ENCODE measurements around the gene CBFA2T3. TPM values are rescaled to one million over a fixed set of nuclear protein-coding genes. Genes with fewer than 3 reads are reported as not detected.

The CBFA2T3 gene
- total and polyA plus RNA-seq, 2 of the 13 experiments (the other 11 are each of a cell fraction or from before 2014, with no cell fraction given), result 0.05 TPM; not detected in 1

DNA sequence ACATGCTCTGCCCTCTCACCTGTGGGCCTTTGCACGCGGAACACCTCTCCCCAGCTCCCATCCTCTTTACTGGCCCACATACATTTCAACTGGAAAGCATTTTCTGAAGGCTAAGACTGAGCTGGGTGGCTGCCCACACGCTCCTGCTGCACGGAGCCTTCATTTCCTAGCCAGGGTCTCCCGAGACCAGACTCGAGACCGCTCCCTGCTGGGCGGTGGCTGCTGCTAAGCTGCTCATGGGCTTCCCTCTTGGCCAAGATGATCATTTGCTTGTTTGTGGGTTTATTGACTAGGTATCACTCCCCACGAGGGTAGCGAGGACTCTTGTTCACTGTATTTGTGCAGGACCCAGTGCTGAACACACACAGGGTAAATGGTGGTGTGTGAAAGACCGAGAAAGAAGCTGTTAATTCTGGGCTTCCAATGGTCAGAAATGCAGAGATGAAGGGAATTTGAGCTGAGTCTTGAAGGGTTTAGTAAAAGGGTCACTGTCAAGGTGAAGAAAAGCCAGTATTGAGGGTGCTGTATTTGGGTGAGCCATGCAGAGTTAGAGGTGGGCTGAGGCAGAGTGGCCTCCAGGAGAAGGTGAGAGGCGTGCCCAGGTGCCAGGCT is 119.2 kb downstream of the CBFA2T3 start (continued):
- TF ChIP-seq, protein P1, sequence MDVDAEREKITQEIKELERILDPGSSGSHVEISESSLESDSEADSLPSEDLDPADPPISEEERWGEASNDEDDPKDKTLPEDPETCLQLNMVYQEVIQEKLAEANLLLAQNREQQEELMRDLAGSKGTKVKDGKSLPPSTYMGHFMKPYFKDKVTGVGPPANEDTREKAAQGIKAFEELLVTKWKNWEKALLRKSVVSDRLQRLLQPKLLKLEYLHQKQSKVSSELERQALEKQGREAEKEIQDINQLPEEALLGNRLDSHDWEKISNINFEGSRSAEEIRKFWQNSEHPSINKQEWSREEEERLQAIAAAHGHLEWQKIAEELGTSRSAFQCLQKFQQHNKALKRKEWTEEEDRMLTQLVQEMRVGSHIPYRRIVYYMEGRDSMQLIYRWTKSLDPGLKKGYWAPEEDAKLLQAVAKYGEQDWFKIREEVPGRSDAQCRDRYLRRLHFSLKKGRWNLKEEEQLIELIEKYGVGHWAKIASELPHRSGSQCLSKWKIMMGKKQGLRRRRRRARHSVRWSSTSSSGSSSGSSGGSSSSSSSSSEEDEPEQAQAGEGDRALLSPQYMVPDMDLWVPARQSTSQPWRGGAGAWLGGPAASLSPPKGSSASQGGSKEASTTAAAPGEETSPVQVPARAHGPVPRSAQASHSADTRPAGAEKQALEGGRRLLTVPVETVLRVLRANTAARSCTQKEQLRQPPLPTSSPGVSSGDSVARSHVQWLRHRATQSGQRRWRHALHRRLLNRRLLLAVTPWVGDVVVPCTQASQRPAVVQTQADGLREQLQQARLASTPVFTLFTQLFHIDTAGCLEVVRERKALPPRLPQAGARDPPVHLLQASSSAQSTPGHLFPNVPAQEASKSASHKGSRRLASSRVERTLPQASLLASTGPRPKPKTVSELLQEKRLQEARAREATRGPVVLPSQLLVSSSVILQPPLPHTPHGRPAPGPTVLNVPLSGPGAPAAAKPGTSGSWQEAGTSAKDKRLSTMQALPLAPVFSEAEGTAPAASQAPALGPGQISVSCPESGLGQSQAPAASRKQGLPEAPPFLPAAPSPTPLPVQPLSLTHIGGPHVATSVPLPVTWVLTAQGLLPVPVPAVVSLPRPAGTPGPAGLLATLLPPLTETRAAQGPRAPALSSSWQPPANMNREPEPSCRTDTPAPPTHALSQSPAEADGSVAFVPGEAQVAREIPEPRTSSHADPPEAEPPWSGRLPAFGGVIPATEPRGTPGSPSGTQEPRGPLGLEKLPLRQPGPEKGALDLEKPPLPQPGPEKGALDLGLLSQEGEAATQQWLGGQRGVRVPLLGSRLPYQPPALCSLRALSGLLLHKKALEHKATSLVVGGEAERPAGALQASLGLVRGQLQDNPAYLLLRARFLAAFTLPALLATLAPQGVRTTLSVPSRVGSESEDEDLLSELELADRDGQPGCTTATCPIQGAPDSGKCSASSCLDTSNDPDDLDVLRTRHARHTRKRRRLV (CRISPR knock-in tag; IDR thresholded peaks at IDR 0.05), result no peak
- TF ChIP-seq ZNF782 (CRISPR knock-in tag; IDR thresholded peaks at IDR 0.05; ENCODE audit: borderline replicate concordance) (no peak; the same call in 1 of the 2 replicates), ZNF547 (CRISPR knock-in tag; IDR thresholded peaks at IDR 0.05) (no peak), SOX5 (CRISPR knock-in tag; IDR thresholded peaks at IDR 0.05; ENCODE audit: borderline replicate concordance) (no peak), ZFP37 (CRISPR knock-in tag; IDR thresholded peaks at IDR 0.05; ENCODE audit: borderline replicate concordance) (no peak), ZNF788 (CRISPR knock-in tag; IDR thresholded peaks at IDR 0.05; ENCODE audit: borderline replicate concordance) (0 out of 2 replicates have a peak, but pooled peaks have one; percentile 17), AKAP8 (CRISPR knock-in tag; IDR thresholded peaks at IDR 0.05) (no peak), BRD4 (CRISPR knock-in tag; IDR thresholded peaks at IDR 0.05) (no peak), MED8 (CRISPR knock-in tag; IDR thresholded peaks at IDR 0.05; ENCODE audit: insufficient replicate concordance) (peak; percentile 8), ZNF678 (CRISPR knock-in tag; IDR thresholded peaks at IDR 0.05) (no peak), TBP (CRISPR knock-in tag; IDR thresholded peaks at IDR 0.05) (no peak), PAWR (CRISPR knock-in tag; IDR thresholded peaks at IDR 0.05; ENCODE audit: borderline replicate concordance) (no peak)
- TF ChIP-seq, protein P2, sequence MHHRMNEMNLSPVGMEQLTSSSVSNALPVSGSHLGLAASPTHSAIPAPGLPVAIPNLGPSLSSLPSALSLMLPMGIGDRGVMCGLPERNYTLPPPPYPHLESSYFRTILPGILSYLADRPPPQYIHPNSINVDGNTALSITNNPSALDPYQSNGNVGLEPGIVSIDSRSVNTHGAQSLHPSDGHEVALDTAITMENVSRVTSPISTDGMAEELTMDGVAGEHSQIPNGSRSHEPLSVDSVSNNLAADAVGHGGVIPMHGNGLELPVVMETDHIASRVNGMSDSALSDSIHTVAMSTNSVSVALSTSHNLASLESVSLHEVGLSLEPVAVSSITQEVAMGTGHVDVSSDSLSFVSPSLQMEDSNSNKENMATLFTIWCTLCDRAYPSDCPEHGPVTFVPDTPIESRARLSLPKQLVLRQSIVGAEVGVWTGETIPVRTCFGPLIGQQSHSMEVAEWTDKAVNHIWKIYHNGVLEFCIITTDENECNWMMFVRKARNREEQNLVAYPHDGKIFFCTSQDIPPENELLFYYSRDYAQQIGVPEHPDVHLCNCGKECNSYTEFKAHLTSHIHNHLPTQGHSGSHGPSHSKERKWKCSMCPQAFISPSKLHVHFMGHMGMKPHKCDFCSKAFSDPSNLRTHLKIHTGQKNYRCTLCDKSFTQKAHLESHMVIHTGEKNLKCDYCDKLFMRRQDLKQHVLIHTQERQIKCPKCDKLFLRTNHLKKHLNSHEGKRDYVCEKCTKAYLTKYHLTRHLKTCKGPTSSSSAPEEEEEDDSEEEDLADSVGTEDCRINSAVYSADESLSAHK (CRISPR knock-in tag; IDR thresholded peaks at IDR 0.05; ENCODE audit: borderline replicate concordance), result no peak
- TF ChIP-seq, protein P3, sequence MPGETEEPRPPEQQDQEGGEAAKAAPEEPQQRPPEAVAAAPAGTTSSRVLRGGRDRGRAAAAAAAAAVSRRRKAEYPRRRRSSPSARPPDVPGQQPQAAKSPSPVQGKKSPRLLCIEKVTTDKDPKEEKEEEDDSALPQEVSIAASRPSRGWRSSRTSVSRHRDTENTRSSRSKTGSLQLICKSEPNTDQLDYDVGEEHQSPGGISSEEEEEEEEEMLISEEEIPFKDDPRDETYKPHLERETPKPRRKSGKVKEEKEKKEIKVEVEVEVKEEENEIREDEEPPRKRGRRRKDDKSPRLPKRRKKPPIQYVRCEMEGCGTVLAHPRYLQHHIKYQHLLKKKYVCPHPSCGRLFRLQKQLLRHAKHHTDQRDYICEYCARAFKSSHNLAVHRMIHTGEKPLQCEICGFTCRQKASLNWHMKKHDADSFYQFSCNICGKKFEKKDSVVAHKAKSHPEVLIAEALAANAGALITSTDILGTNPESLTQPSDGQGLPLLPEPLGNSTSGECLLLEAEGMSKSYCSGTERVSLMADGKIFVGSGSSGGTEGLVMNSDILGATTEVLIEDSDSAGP (CRISPR knock-in tag; IDR thresholded peaks at IDR 0.05; ENCODE audit: borderline replicate concordance), result no peak; the same call in 1 of the 2 replicates
- TF ChIP-seq, protein P4, sequence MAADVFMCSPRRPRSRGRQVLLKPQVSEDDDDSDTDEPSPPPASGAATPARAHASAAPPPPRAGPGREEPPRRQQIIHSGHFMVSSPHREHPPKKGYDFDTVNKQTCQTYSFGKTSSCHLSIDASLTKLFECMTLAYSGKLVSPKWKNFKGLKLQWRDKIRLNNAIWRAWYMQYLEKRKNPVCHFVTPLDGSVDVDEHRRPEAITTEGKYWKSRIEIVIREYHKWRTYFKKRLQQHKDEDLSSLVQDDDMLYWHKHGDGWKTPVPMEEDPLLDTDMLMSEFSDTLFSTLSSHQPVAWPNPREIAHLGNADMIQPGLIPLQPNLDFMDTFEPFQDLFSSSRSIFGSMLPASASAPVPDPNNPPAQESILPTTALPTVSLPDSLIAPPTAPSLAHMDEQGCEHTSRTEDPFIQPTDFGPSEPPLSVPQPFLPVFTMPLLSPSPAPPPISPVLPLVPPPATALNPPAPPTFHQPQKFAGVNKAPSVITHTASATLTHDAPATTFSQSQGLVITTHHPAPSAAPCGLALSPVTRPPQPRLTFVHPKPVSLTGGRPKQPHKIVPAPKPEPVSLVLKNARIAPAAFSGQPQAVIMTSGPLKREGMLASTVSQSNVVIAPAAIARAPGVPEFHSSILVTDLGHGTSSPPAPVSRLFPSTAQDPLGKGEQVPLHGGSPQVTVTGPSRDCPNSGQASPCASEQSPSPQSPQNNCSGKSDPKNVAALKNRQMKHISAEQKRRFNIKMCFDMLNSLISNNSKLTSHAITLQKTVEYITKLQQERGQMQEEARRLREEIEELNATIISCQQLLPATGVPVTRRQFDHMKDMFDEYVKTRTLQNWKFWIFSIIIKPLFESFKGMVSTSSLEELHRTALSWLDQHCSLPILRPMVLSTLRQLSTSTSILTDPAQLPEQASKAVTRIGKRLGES (CRISPR knock-in tag; IDR thresholded peaks at IDR 0.05; ENCODE audit: borderline replicate concordance), result no peak

Data from HepG2 (cell line).